ENCODE results near the gene NCOA7.
"Not testable (repeated sequence)": the region's sequence is repeated elsewhere in the genome, so short reads cannot be mapped to it uniquely, and the experiment has no call there.

Gene NCOA7

DNA sequence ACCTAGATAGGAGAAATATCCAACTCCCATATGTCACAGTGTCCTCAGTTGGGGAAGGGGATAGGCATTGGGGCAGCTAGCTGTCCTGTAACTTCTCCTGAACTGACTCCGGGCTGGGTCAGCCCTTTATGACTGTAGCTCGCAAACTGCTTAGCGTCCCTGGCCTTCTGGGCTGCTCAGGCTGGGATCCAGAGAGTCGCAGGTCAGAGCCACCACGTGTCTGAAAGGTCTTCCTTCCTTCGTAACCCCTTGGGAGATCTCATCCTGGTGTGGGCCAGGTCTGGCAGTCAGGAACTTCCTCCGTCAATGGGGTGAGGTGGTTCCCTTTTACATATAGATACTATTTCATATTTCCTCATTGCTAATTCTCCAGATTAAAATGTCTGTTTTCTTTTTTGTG lies 137.0 kb downstream of the NCOA7 start:
- DNase-seq = no peak

GRCh38 chr6:125930765-125931418 lies 140.1 kb downstream of the NCOA7 start:
- no peak for DNase-seq

- DNase-seq = no peak
These were observed 141.1 kb downstream of the NCOA7 start for GRCh38 chr6:125931733-125932450.

DNA sequence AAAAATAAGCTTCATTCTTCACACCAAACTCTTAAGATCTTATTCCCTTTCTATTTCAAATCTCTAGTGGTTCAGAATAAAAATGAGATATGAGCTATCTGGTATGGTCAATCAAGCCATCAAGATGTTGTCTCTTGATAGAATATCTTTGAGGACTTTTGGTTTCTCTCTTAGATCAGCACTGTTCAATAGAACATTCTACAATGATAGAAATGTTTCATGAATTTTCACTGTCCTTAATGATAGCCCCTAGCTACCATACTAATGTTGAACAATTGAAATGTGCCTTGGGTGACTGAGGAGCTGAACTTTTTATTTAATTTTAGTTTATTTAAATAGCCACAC lies 141.7 kb downstream of the NCOA7 start:
- DNase-seq = no peak

DNA sequence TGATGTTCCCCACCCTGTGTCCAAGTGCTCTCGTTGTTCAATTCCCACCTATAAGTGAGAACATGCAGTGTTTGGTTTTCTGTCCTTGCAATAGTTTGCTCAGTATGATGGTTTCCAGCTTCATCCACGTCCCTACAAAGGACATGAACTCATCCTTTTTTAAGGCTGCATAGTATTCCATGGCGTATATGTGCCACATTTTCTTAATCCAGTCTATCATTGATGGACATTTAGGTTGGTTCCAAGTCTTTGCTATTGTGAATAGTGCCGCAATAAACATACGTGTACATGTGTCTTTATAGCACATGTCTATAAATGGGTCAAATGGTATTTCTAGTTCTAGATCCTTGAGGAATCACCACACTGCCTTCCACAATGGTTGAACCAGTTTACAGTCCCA lies 144.8 kb downstream of the NCOA7 start:
- not testable (repeated sequence) for DNase-seq

- no peak for DNase-seq
These were observed 148.3 kb downstream of the NCOA7 start for GRCh38 chr6:125939026-125939425.

- DNase-seq = no peak
These were observed 149.0 kb downstream of the NCOA7 start for GRCh38 chr6:125939791-125940190.

- no peak for DNase-seq
These were observed 149.7 kb downstream of the NCOA7 start for GRCh38 chr6:125940247-125941041.

DNA sequence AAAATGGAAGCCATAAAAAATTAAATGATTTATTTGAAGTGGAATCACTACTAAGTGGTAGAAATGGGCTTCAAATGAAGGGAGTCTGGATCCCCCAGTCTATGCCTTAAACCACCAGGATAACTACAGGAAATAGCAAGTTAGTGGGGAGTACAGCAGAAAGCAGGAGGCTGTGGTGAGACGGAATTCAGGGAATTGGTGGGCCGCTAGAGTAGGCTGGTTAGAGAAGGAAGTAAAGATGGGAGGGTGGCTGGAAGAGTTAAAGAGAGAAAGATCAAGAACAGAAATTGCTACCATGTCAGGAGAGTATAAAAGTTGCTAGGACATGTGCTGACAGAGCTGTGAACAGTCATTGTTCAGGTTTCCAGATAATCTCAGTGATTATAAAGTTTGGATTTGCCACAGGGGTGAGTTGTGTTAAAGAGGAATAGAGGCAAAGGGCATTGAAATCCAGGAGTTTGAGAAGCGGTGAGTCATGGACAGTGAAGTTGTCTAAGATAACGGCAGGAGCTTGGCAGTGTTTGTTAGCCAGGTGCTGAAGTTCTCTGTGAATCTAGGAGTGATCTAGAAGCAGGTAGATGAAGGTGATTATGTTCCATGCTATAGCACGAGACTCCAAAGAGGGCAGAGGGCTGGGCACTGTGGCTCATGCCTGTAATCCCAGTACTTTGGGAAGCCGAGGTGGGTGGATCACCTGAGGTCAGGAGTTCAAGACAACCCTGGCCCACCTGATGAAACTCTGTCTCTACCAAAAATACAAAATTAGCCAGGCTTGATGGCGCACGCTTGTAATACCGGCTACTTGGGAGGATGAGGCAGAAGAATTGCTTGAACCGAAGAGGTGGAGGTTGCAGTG lies 152.1 kb downstream of the NCOA7 start:
- no peak for DNase-seq

- no peak for DNase-seq
These were observed 153.0 kb downstream of the NCOA7 start for GRCh38 chr6:125943528-125944433.

- DNase-seq = no peak
These were observed 153.7 kb downstream of the NCOA7 start for GRCh38 chr6:125944434-125944816.

GRCh38 chr6:125944896-125945295 lies 154.1 kb downstream of the NCOA7 start:
- no peak for DNase-seq

DNA sequence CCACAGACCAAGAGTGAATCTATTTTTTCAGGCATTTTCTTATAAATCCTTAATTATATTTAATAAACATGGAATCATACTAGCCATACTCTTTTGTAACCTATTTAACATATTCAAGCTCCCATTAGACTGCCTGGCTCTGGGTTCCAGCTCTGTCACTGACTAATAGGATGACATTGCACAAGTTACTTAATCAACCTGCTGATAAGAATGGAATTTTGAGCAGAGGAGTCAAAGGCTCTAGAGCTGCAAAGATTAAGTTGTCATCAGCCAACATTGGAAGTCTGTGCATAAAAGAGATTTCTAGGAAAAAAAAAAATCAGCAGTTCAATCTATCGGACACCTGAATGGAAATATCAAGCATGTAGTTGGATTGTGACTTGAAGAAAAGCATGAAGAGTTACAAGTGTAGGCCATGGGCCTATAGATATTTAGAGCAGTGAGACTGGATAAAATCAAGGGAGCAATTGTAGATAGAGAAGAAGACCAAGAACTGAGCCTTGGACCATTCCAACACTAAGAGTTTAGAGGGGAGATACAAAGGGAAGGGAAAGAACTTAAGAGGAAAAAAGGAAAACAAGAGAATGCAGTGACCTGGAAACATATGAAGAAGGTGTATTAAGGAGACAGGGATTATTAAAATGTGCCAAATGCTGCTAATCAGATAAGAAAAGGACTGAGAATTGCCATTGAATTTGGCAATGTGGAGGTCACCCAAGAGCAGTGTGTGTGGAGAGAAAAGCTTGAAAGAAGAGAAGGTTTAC lies 154.8 kb downstream of the NCOA7 start:
- DNase-seq = no peak

DNA sequence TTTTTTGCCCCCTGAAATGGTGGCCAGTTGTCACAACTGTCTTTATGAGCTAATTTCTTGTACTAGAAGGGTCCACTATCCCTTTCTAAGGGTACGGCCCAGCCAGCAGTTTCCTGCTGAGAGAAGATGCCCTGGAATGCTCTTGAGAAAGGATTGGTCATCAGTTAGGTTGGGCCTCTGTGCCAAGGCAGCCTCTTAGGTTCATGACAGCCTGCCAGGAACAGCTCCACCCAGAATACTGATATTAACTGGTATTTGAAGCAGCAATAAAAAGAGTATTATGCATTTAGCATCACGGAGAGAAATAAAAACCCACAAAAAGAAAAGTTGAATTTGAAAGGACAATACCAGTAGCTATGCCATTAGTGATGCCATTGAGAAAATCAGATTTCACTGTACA lies 156.9 kb downstream of the NCOA7 start:
- DNase-seq = no peak

DNA sequence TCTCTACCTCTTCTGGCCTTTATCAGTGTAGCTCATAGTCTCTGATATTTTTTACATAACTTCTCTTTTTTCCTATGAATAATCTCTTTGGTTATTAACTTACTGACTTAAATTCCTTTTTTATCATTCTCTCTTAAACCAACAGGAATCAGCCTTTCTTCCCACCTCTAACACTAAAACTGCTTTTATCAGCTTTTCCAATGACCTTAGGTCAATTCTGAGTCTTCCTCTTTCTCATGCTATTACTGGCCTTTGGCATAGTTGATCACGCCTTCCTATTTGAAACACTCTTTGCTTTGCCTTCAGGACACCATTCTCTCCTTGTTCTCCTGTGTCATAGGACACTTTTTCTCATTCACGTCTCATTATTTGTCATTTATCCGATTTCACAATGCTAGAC lies 157.7 kb downstream of the NCOA7 start:
- no peak for DNase-seq

DNA sequence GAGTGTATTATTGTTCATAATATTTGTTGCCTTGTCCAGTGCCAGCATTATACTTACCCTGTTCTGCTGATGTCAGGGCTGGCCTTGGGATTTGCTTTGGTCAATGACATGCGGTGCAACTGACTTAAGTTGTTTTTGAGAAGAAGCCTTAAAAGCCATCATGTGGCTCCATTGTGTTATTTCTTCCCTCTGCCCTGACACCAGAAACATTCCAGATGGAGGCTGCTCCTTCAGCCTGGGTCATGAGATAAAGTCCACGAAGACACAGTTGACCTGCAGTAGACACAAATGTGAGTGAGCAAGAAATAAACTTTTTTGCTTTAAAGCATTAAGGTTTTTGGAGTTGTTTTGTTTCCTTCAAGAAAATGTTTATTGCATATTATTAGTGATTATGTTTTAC lies 158.3 kb downstream of the NCOA7 start:
- no peak for DNase-seq

DNA sequence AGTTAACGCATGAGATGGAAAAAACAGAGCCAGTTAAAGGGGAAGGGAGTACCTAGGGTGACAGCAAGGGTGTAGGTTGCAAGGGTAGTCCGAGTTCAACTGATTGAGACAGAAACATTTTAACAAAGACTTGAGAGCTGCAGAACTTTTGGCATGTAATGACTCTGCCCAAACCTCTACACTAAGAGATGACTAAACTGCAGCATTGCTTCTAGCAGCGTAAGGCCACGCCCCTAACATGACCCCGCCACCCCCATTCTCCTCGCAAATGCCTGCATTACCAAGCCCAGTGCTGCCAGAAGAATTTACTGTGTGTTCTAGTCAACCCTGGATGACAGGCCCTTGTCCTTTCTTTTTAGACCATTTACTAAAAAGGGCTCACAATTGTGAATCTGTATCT lies 159.5 kb downstream of the NCOA7 start:
- DNase-seq = no peak

GRCh38 chr6:125950716-125951115 lies 160.0 kb downstream of the NCOA7 start:
- DNase-seq = not testable (repeated sequence)

DNA sequence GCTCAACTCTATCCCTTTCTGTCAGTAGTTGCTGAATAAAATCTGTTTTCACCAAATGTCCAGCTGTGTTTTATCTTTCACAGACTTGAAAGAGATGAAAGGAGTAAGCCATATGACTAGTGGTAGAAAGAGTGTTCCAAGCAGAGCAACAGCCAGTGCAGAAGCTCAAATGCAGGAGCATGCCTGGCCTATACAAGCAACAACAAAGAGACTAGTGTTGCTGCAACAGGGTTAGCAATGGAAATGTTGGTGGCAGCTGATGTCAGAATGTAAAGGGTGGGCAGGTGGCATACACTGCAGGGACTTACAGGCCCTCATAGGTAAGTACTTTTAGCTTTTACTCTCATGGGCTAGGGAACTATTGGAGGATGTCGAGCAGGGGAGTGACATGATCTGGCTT lies 160.6 kb downstream of the NCOA7 start:
- DNase-seq = no peak

DNA sequence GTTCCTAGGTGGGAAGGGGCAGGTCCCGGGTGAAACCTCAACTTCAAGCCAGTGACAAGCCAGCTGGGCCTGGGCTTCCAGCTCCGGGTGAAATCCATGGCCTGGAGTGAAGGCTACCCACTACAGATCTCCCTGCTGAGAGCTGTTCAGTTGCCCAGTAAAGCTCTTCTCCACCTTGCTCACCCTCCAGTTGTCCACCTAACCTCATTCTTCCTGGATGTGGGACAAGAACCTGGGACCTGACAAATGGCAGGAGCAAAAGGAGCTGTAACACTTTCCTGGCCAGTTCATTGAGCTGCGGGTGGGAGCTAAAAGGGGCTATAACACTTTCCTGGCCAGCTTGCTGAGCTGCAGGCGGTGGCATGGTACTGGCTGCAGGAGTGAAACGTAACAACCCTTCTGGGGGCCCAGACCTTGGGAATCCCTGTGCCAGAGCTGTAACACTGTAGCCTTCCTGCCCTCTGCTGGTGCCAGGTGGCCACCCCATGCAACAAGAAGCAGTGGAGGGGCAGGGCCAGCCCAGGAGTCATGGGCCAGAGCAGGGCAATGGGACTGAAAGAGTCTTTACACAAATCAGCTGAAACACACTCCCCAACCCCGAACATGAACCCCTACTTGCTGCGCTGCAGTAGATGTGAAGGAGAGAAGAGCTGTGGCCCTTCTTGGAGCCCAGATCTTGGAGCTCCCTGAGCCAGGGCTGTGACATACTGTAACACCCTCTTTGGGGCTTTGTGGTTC lies 162.2 kb downstream of the NCOA7 start:
- peak; percentile 40 for DNase-seq

GRCh38 chr6:125953502-125953875 lies 162.7 kb downstream of the NCOA7 start:
- DNase-seq = peak; percentile 98
